ENCODE measurements around the gene ACTR3C. TPM values are rescaled to one million over a fixed set of nuclear protein-coding genes. Genes with fewer than 3 reads are reported as not detected.

The ACTR3C gene
- total and polyA plus RNA-seq, 2 of the 13 experiments (the other 11 are each of a cell fraction or from before 2014, with no cell fraction given), result 3.8 to 7.5 TPM

GRCh38 chr7:150370612-150371071, 47.3 kb upstream of the ACTR3C start (continued):
- no peak for TF ChIP-seq MAZ (IDR thresholded peaks at IDR 0.05; ENCODE audit: borderline replicate concordance, low read depth, low read length)
- no peak for TF ChIP-seq MAZ (CRISPR knock-in tag; IDR thresholded peaks at IDR 0.05; ENCODE audit: low read depth)
- no peak for TF ChIP-seq TEF (CRISPR knock-in tag; IDR thresholded peaks at IDR 0.05)
- TF ChIP-seq ZBTB10 (CRISPR knock-in tag; IDR thresholded peaks at IDR 0.05; ENCODE audit: borderline replicate concordance), result no peak
- TF ChIP-seq ZNF24 (IDR thresholded peaks at IDR 0.05), result no peak
- TF ChIP-seq ZNF616 (CRISPR knock-in tag; IDR thresholded peaks at IDR 0.05; ENCODE audit: low read depth), result no peak
- no peak for TF ChIP-seq SATB2 (CRISPR knock-in tag; IDR thresholded peaks at IDR 0.05)
- TF ChIP-seq ZNF12 (CRISPR knock-in tag; IDR thresholded peaks at IDR 0.05), result peak; percentile 79; the same call in 1 of the 2 replicates
- TF ChIP-seq ZNF713 (CRISPR knock-in tag; IDR thresholded peaks at IDR 0.05), result no peak
- TF ChIP-seq ZNF749 (CRISPR knock-in tag; IDR thresholded peaks at IDR 0.05; ENCODE audit: borderline replicate concordance), result no peak
- no peak for TF ChIP-seq ZBTB26 (CRISPR knock-in tag; IDR thresholded peaks at IDR 0.05; ENCODE audit: borderline replicate concordance)
- no peak for TF ChIP-seq DBP (CRISPR knock-in tag; IDR thresholded peaks at IDR 0.05; ENCODE audit: not compliant biosample characterization)
- TF ChIP-seq ZBTB1 (CRISPR knock-in tag; IDR thresholded peaks at IDR 0.05; ENCODE audit: borderline replicate concordance), result no peak
- TF ChIP-seq ZBTB21 (CRISPR knock-in tag; IDR thresholded peaks at IDR 0.05), result 0 out of 2 replicates have a peak, but pooled peaks have one; percentile 16
- TF ChIP-seq SETDB1 (CRISPR knock-in tag; IDR thresholded peaks at IDR 0.05; ENCODE audit: borderline replicate concordance), result no peak
- no peak for TF ChIP-seq ZNF780A (CRISPR knock-in tag; IDR thresholded peaks at IDR 0.05)
- TF ChIP-seq UBTF (CRISPR knock-in tag; IDR thresholded peaks at IDR 0.05), result no peak
- no peak for TF ChIP-seq JARID2 (CRISPR knock-in tag; IDR thresholded peaks at IDR 0.05; ENCODE audit: insufficient replicate concordance)
- no peak for TF ChIP-seq JUNB (CRISPR knock-in tag; IDR thresholded peaks at IDR 0.05; ENCODE audit: borderline replicate concordance)
- no peak for TF ChIP-seq ZNF484 (CRISPR knock-in tag; IDR thresholded peaks at IDR 0.05; ENCODE audit: borderline replicate concordance, low read depth)
- TF ChIP-seq RELA (CRISPR knock-in tag; IDR thresholded peaks at IDR 0.05), result no peak

Data from HepG2 (cell line).